Hematopoietic multipotent progenitor cell treated with erythropoietin and hydrocortisone succinate and interleukin-3 and kit ligand, for 6 days (in vitro differentiated cells): Measurements from ENCODE around the gene MALAT1.
"Not testable (repeated sequence)": the region's sequence is repeated elsewhere in the genome, so short reads cannot be mapped to it uniquely, and the experiment has no call there.

Source experiments
- DNase-seq: peaks from one replicate; pipeline ENCODE4 v3.0.0-alpha.2; 2015

Gene MALAT1

DNA sequence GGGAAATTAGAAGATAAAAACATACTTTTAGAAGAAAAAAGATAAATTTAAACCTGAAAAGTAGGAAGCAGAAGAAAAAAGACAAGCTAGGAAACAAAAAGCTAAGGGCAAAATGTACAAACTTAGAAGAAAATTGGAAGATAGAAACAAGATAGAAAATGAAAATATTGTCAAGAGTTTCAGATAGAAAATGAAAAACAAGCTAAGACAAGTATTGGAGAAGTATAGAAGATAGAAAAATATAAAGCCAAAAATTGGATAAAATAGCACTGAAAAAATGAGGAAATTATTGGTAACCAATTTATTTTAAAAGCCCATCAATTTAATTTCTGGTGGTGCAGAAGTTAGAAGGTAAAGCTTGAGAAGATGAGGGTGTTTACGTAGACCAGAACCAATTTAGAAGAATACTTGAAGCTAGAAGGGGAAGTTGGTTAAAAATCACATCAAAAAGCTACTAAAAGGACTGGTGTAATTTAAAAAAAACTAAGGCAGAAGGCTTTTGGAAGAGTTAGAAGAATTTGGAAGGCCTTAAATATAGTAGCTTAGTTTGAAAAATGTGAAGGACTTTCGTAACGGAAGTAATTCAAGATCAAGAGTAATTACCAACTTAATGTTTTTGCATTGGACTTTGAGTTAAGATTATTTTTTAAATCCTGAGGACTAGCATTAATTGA lies 1.0 kb downstream of the MALAT1 start:
- no peak for DNase-seq

DNA sequence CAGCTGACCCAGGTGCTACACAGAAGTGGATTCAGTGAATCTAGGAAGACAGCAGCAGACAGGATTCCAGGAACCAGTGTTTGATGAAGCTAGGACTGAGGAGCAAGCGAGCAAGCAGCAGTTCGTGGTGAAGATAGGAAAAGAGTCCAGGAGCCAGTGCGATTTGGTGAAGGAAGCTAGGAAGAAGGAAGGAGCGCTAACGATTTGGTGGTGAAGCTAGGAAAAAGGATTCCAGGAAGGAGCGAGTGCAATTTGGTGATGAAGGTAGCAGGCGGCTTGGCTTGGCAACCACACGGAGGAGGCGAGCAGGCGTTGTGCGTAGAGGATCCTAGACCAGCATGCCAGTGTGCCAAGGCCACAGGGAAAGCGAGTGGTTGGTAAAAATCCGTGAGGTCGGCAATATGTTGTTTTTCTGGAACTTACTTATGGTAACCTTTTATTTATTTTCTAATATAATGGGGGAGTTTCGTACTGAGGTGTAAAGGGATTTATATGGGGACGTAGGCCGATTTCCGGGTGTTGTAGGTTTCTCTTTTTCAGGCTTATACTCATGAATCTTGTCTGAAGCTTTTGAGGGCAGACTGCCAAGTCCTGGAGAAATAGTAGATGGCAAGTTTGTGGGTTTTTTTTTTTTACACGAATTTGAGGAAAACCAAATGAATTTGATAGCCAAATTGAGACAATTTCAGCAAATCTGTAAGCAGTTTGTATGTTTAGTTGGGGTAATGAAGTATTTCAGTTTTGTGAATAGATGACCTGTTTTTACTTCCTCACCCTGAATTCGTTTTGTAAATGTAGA lies 1.7 kb downstream of the MALAT1 start:
- peak; percentile 82 for DNase-seq

DNA sequence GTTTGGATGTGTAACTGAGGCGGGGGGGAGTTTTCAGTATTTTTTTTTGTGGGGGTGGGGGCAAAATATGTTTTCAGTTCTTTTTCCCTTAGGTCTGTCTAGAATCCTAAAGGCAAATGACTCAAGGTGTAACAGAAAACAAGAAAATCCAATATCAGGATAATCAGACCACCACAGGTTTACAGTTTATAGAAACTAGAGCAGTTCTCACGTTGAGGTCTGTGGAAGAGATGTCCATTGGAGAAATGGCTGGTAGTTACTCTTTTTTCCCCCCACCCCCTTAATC lies 2.3 kb downstream of the MALAT1 start:
- DNase-seq, result no peak

DNA sequence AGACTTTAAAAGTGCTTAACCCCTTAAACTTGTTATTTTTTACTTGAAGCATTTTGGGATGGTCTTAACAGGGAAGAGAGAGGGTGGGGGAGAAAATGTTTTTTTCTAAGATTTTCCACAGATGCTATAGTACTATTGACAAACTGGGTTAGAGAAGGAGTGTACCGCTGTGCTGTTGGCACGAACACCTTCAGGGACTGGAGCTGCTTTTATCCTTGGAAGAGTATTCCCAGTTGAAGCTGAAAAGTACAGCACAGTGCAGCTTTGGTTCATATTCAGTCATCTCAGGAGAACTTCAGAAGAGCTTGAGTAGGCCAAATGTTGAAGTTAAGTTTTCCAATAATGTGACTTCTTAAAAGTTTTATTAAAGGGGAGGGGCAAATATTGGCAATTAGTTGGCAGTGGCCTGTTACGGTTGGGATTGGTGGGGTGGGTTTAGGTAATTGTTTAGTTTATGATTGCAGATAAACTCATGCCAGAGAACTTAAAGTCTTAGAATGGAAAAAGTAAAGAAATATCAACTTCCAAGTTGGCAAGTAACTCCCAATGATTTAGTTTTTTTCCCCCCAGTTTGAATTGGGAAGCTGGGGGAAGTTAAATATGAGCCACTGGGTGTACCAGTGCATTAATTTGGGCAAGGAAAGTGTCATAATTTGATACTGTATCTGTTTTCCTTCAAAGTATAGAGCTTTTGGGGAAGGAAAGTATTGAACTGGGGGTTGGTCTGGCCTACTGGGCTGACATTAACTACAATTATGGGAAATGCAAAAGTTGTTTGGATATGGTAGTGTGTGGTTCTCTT lies 2.8 kb downstream of the MALAT1 start:
- peak; percentile 64 for DNase-seq

DNA sequence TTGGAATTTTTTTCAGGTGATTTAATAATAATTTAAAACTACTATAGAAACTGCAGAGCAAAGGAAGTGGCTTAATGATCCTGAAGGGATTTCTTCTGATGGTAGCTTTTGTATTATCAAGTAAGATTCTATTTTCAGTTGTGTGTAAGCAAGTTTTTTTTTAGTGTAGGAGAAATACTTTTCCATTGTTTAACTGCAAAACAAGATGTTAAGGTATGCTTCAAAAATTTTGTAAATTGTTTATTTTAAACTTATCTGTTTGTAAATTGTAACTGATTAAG lies 3.4 kb downstream of the MALAT1 start:
- no peak for DNase-seq

DNA sequence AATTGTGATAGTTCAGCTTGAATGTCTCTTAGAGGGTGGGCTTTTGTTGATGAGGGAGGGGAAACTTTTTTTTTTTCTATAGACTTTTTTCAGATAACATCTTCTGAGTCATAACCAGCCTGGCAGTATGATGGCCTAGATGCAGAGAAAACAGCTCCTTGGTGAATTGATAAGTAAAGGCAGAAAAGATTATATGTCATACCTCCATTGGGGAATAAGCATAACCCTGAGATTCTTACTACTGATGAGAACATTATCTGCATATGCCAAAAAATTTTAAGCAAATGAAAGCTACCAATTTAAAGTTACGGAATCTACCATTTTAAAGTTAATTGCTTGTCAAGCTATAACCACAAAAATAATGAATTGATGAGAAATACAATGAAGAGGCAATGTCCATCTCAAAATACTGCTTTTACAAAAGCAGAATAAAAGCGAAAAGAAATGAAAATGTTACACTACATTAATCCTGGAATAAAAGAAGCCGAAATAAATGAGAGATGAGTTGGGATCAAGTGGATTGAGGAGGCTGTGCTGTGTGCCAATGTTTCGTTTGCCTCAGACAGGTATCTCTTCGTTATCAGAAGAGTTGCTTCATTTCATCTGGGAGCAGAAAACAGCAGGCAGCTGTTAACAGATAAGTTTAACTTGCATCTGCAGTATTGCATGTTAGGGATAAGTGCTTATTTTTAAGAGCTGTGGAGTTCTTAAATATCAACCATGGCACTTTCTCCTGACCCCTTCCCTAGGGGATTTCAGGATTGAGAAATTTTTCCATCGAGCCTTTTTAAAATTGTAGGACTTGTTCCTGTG lies 3.9 kb downstream of the MALAT1 start:
- peak; percentile 76 for DNase-seq

DNA sequence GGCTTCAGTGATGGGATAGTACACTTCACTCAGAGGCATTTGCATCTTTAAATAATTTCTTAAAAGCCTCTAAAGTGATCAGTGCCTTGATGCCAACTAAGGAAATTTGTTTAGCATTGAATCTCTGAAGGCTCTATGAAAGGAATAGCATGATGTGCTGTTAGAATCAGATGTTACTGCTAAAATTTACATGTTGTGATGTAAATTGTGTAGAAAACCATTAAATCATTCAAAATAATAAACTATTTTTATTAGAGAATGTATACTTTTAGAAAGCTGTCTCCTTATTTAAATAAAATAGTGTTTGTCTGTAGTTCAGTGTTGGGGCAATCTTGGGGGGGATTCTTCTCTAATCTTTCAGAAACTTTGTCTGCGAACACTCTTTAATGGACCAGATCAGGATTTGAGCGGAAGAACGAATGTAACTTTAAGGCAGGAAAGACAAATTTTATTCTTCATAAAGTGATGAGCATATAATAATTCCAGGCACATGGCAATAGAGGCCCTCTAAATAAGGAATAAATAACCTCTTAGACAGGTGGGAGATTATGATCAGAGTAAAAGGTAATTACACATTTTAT lies 4.6 kb downstream of the MALAT1 start:
- DNase-seq, result peak; percentile 42

DNA sequence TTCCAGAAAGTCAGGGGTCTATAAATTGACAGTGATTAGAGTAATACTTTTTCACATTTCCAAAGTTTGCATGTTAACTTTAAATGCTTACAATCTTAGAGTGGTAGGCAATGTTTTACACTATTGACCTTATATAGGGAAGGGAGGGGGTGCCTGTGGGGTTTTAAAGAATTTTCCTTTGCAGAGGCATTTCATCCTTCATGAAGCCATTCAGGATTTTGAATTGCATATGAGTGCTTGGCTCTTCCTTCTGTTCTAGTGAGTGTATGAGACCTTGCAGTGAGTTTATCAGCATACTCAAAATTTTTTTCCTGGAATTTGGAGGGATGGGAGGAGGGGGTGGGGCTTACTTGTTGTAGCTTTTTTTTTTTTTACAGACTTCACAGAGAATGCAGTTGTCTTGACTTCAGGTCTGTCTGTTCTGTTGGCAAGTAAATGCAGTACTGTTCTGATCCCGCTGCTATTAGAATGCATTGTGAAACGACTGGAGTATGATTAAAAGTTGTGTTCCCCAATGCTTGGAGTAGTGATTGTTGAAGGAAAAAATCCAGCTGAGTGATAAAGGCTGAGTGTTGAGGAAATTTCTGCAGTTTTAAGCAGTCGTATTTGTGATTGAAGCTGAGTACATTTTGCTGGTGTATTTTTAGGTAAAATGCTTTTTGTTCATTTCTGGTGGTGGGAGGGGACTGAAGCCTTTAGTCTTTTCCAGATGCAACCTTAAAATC lies 5.3 kb downstream of the MALAT1 start:
- peak; percentile 62 for DNase-seq

DNA sequence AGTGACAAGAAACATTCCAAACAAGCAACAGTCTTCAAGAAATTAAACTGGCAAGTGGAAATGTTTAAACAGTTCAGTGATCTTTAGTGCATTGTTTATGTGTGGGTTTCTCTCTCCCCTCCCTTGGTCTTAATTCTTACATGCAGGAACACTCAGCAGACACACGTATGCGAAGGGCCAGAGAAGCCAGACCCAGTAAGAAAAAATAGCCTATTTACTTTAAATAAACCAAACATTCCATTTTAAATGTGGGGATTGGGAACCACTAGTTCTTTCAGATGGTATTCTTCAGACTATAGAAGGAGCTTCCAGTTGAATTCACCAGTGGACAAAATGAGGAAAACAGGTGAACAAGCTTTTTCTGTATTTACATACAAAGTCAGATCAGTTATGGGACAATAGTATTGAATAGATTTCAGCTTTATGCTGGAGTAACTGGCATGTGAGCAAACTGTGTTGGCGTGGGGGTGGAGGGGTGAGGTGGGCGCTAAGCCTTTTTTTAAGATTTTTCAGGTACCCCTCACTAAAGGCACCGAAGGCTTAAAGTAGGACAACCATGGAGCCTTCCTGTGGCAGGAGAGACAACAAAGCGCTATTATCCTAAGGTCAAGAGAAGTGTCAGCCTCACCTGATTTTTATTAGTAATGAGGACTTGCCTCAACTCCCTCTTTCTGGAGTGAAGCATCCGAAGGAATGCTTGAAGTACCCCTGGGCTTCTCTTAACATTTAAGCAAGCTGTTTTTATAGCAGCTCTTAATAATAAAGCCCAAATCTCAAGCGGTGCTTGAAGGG lies 6.0 kb downstream of the MALAT1 start:
- peak; percentile 36 for DNase-seq

DNA sequence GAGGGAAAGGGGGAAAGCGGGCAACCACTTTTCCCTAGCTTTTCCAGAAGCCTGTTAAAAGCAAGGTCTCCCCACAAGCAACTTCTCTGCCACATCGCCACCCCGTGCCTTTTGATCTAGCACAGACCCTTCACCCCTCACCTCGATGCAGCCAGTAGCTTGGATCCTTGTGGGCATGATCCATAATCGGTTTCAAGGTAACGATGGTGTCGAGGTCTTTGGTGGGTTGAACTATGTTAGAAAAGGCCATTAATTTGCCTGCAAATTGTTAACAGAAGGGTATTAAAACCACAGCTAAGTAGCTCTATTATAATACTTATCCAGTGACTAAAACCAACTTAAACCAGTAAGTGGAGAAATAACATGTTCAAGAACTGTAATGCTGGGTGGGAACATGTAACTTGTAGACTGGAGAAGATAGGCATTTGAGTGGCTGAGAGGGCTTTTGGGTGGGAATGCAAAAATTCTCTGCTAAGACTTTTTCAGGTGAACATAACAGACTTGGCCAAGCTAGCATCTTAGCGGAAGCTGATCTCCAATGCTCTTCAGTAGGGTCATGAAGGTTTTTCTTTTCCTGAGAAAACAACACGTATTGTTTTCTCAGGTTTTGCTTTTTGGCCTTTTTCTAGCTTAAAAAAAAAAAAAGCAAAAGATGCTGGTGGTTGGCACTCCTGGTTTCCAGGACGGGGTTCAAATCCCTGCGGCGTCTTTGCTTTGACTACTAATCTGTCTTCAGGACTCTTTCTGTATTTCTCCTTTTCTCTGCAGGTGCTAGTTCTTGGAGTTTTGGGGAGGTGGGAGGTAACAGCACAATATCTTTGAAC lies 6.8 kb downstream of the MALAT1 start:
- peak; percentile 50 for DNase-seq

DNA sequence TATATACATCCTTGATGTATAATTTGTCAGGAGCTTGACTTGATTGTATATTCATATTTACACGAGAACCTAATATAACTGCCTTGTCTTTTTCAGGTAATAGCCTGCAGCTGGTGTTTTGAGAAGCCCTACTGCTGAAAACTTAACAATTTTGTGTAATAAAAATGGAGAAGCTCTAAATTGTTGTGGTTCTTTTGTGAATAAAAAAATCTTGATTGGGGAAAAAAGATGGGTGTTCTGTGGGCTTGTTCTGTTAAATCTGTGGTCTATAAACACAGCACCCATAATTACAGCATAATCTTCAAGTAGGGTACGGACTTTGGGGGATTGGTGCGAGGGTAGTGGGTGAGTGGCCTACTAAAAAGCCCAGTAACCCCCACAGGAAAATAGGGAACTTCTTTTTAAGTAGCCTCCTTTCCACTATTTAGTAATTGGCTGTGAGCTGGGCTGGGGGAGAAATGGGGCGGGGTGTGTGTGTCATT lies 7.5 kb downstream of the MALAT1 start:
- peak; percentile 72 for DNase-seq

DNA sequence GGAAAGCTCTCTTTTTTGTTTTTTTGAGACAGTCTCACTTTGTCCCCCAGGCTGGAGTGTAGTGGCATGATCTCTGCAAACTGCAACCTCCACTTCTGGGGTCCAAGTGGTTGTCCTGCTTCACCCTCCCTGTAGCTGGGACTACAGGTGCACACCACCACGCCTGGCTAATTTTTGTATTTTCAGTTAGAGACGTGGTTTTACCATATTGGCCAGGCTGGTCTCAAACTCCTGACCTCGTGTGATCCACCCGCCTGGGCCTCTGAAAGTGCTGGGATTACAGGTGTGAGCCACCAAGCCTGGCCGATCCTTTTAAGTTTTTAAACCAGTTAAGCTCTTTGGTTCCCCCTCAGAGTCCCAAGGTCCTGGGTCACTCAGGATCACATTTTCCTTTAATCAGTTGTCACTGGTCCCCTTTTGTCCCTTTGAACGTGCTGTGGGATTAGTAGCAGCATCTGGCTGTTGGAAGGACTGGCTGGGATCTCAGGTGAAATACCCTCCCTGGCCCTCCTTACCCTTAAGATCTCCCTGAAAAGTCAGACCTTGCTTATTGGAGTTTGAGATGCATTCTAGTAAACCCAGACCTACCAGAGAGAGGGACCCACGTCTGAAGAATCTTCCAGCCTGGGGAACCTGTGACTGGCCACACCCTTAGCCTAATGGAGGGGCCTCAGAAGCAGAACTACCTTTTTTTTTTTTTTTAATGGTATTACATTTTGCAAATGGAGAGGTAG lies 8.1 kb downstream of the MALAT1 start:
- DNase-seq, result peak; percentile 83

DNA sequence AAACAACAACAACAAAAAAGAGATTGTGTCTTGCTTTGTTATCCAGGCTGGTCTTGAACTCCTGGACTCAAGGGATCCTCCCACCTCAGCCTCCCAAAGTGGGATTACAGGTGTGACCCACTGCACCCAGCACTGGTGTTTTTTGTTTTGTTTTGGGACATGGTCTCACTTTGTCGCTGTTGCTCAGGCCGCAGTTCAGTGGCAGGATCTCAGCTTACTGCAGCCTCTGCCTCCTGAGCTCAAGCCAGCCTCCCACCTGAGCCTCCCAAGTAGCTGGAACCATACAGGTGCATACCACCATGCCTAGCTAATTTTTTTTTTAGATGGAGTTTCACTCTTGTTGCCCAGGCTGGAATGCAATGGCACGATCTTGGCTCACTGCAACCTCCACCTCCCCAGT lies 13.5 kb downstream of the MALAT1 start:
- DNase-seq, result not testable (repeated sequence)

DNA sequence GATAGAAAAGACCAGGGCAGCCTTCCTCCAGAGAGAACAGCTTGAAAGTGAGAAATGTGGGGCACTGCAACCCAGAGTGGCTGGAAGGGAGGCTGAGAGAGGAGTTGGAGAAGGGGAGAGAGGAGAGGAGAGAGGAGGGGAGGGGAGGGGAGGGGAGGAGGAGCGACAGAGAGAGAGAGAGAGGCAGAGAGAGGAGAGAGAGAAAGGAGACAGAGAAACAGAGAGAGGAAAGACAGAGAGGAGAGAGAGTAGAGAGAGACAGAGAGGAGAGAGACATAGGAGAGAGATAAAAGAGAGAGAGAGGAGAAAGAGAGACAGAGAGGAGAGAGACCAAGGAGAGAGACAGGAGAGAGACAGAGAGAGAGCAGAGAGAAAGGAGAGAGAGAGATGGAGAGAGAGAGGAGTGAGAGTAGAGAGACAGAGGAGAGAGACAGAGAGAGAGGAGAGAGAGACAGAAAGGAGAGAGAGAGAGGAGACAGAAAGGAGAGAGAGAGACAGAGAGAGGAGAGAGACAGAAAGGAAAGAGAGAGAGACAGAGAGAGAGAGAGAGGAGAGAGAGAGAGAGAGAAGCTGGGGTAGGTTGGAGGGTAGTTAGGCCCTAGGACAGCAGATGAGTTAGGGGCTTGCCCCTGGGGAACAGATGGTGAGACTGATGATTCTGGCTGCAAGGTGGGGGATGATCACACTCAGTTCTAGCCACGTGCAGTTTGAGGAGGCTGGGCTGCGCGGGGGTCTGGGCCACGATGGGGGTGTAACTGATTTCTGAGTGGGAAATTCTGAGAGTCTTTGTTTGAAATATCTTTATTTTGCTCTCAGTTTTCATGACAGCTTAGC lies 17.5 kb downstream of the MALAT1 start:
- DNase-seq, result no peak

DNA sequence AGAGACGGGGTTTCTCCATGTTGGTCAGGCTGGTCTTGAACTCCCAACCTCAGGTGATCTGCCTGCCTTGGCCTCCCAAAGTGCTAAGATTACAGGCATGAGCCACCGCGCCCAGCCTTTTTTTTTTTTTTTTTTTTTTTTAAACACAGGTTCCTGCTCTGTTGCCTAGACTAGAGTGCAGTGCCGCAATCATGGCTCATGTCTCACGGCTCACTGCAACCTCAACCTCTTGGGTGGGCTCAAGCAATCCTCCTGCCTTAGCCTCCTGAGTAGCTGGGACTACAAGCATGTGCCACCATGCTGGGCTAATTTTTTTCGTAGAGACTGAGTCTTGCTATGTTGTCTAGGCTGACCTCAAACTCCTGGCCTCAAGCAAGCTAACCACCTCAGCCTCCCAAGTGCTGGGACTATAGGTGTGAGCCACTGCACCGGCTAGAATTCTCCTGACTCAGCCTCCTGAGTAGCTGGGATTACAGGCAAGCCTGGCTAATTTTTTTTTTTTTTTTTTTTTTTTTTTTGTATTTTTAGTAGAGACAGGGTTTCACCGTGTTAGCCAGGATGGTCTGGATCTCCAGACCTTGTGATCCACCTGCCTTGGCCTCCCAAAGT lies 20.2 kb downstream of the MALAT1 start:
- not testable (repeated sequence) for DNase-seq

DNA sequence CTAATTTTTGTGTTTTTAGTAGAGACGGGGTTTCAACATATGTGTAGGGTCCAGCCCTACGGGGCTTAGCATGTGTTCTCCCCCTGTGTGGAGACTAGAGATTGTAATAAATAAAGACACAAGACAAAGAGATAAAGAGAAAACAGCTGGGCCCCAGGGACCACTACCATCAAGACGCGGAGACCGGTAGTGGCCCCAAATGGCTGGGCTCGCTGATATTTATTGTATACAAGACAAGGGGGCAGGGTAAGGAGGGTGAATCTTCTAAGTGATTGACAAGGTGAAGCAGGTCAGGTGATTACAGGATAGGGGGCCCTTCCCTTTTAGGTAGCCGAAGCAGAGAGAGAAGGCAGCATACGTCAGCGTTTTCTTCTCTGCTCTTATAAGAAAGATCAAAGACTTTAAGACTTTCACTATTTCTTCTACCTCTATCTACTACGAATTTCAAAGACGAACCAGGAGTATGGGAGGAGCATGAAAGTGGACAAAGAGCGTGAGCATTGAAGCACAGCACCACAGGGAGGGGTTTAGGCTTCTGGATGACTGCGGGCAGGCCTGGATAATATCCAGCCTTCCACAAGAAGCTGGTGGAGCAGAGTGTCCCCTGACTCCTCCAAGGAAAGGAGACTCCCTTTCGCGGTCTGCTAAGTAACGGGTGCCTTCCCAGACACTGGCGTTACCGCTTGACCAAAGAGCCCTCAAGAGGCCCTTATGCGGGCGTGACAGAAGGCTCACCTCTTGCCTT lies 23.1 kb downstream of the MALAT1 start:
- not testable (repeated sequence) for DNase-seq
